ENCODE data around the gene SHB.

Gene SHB

DNA sequence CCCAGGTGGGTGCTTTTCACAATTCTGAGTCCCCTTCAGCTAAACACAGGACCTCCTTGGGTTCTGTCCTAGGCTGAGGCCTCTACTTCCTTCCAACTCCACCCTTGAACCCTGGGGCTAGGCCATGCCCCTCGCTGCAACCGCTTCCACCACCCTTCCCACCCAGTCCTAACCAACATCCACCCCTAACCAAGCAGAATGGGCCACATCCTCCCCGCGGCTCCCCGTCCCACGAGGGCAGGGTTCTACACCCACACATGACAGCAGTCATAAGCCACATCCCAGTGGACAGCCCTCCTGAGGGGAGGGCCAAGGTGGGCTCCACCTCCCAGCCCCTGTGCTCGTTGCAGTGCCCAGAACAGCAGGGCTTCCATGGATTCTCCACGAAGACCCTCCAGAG lies 65.8 kb downstream of the SHB start:
- in situ Hi-C loops (cut with HindIII; ENCODE audit: low pct_ligation_motif_present, low pct_unique_long_range_greater_than_20kb, low sequenced_read_pairs) = no loop called here
- no peak for DNase-seq

- in situ Hi-C loops (cut with HindIII; ENCODE audit: low pct_ligation_motif_present, low pct_unique_long_range_greater_than_20kb, low sequenced_read_pairs) = no loop called here
These were observed 67.6 kb downstream of the SHB start for GRCh38 chr9:38001430-38001829.

DNA sequence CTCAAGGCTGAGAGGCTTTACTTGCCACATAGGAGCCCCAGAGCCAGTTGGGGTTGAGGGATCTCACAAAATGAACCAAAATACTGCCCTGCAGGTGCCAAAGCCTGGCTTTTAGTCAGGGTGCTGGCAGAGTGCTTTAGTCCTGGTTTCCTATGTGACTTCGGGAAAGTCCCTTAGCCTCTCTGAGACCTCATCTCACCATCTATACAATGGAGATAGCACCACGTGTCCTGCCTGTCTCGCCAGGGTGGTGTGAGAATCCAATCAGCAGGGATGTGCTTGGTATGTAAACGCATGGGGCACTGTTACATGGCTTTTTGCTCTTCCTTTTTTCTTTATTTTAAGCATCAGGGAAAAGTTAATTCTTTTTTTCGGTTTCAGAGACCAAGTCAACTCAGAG lies 68.3 kb downstream of the SHB start:
- in situ Hi-C loops (cut with HindIII; ENCODE audit: low pct_ligation_motif_present, low pct_unique_long_range_greater_than_20kb, low sequenced_read_pairs) = no loop called here

More at GRCh38 chr9:38001430-38001829, 67.6 kb downstream of the SHB start:
- no peak for DNase-seq

DNA sequence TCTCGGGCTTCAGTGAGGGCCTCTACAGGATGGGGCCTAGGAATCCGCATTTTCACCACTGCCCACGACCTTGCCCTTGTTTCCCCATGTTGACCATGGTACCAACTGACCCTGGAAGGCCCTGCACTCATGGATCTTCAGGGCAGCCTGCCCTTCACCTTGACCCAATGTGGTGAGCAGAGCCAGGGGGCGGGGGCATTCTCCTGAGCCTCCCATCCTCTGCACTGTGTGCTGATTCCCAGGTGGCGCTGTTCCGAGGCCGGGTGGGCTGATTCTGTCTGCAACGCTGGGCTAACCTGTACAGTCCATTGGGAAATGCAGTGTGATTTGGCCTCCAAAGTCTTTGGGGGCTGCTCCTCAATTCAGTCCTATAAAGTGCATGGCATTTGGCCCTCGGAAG lies 68.7 kb downstream of the SHB start:
- no peak for DNase-seq
- in situ Hi-C loops (cut with HindIII; ENCODE audit: low pct_ligation_motif_present, low pct_unique_long_range_greater_than_20kb, low sequenced_read_pairs) = no loop called here

More for the DNA sequence above, 68.3 kb downstream of the SHB start:
- no peak for DNase-seq

GRCh38 chr9:37999588-38000189 lies 69.3 kb downstream of the SHB start:
- peak; percentile 25 for DNase-seq
- in situ Hi-C loops (cut with HindIII; ENCODE audit: low pct_ligation_motif_present, low pct_unique_long_range_greater_than_20kb, low sequenced_read_pairs) = no loop called here

DNA sequence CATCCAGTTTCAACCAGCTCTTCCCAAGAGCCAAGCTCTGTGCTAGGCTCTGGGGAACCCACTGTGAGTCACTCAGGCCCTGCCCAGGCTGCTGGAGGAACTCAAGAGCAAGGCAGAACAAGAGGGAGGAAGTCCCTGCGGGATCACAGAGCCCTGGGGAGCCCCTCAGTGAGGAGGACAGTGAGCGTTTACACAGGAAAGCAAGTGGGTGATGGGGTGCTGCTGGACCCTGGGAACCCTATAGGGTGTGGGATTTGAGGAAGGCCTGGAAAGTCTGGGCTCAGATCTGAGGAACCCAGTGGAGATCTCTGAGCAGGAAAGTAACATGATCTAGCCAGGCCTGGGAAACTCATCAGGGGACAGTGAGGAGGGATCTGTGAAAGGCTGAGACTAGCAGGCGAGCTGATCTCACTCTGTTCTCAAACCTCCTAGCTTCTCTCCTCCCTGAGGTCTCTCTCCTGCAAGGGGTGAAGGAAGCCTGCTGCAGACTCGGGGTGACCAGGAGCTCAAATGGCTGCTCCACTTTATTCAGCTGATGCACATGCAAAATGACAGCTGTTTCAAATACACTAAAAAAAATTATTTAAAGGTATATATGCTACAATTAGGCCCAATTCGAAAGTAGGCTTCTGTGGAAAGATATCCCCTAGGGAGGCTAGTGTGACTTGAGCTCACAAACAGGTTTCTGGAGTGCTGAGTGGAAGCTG lies 70.0 kb downstream of the SHB start:
- DNase-seq = no peak
- in situ Hi-C loops (cut with HindIII; ENCODE audit: low pct_ligation_motif_present, low pct_unique_long_range_greater_than_20kb, low sequenced_read_pairs) = no loop called here

GRCh38 chr9:37997636-37998374 lies 71.2 kb downstream of the SHB start:
- DNase-seq = no peak
- in situ Hi-C loops (cut with HindIII; ENCODE audit: low pct_ligation_motif_present, low pct_unique_long_range_greater_than_20kb, low sequenced_read_pairs) = no loop called here

GRCh38 chr9:37996819-37997217 lies 72.2 kb downstream of the SHB start:
- in situ Hi-C loops (cut with HindIII; ENCODE audit: low pct_ligation_motif_present, low pct_unique_long_range_greater_than_20kb, low sequenced_read_pairs) = no loop called here
- no peak for DNase-seq

DNA sequence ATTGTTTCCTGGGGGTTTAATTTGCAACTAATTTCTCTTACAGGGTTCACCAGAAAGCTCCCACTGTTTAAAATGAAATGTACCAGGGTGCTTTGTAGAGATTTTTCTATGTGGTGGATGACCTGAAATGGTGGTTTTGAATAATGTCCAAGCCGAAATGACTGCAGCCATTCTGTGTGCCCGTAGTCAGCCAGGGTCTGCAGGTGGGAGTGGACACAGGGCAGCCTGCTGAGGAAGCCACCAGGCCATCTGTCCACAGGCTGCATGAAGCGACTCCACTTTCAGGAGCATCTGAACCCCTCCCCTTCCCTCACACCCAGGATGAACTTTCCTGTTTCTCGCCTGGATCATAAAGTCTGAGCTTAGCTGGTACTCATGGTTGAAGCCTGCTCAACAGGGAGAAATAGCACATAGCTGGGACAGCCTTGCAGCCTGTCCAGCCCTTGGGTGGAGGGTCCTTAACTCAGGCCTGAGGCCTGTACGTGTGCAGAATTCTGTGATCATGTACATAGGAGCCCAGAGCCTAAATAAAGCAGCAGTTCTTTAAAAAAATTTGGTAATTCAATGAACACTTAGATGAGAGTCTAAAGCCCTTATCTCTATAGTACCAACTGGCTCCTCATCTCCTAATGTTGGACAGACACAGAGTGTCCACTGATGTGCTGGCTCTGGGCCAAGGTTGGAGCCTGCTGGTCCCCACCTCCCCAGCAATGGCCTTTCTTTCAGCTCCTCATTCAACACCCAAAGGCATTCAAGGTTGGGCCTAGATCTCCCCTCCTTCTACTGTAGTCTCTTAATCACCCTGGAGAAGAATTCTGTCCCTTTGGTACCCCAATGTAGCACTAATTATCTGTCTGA lies 72.8 kb downstream of the SHB start:
- in situ Hi-C loops (cut with HindIII; ENCODE audit: low pct_ligation_motif_present, low pct_unique_long_range_greater_than_20kb, low sequenced_read_pairs) = no loop called here

DNA sequence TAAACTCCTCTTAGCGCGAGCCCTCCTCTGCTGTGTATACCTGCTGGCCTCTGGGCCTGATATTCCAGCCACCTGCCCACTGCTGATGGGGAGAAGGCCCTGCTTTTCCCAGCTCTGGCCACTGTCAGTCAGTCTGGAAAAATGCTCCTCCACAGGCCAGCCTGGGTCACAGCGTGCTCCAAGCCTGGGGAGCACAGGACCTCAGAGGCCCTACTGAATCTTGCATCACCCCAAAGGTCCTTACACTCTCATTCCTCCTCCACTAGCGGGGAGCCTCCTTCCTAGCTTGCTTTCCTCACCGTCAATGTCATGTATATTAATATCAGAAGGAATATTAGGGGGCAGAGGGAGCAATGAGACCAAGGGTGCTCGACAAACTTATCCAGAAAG lies 73.7 kb downstream of the SHB start:
- in situ Hi-C loops (cut with HindIII; ENCODE audit: low pct_ligation_motif_present, low pct_unique_long_range_greater_than_20kb, low sequenced_read_pairs) = no loop called here
- DNase-seq = no peak

More for the DNA sequence above, 72.8 kb downstream of the SHB start:
- DNase-seq = no peak

DNA sequence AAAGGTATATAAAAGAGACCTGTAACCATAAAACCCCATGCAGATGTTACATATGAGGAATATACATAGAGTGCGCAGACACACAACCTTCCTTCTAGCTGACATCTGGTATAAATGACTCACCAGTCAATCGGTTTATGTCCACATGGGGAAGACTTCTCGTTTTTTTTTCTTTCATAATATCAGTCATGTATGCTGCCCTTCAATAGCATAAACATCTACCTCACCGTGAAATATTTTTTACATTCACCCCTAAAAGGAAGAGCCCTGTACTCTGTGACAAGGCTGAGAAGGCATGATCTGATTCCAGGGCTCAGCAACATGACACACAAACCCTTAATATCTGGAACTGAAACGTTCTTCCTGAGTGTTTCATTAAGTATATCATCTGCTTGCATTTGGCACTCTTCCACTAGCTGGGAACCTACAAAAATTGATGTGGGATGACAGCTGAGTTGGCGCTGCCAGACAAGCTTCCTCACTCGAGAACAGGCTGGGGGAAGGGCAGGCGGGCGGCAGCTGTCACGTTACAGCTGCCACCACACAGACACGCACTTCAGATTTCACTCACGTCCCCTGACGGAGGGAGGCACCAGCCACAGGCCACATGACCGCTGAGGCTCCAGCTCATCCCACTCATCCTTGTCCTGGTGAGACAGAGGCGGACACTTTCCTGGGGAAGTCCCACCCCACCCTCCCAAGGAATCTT lies 74.2 kb downstream of the SHB start:
- no peak for DNase-seq
- in situ Hi-C loops (cut with HindIII; ENCODE audit: low pct_ligation_motif_present, low pct_unique_long_range_greater_than_20kb, low sequenced_read_pairs) = no loop called here

DNA sequence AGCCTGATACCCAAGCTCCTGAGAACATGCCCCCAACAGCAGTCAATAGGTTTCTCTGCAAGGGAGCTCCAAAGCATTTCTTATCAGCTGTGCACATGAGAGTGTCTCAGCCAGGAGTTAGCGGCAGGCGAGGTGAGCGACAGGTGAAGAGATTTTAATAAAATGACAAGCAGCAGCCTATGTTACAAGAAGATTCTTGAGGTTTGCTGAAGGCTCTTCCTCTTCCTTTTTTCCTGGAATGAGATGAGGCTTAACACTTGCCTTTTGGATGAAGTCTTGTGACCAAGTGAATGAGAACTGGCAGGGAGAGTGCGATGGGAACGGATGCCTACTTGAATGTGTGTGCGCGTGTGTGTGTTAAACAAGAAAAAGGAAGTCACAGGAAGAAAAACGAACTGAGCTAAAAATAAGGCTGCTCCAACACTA lies 76.1 kb downstream of the SHB start:
- no peak for DNase-seq
- in situ Hi-C loops (cut with HindIII; ENCODE audit: low pct_ligation_motif_present, low pct_unique_long_range_greater_than_20kb, low sequenced_read_pairs) = no loop called here

- in situ Hi-C loops (cut with HindIII; ENCODE audit: low pct_ligation_motif_present, low pct_unique_long_range_greater_than_20kb, low sequenced_read_pairs) = no loop called here
- DNase-seq = no peak
These were observed 78.5 kb downstream of the SHB start for GRCh38 chr9:37990404-37991015.

GRCh38 chr9:37989701-37990100 lies 79.3 kb downstream of the SHB start:
- in situ Hi-C loops (cut with HindIII; ENCODE audit: low pct_ligation_motif_present, low pct_unique_long_range_greater_than_20kb, low sequenced_read_pairs) = no loop called here
- no peak for DNase-seq

DNA sequence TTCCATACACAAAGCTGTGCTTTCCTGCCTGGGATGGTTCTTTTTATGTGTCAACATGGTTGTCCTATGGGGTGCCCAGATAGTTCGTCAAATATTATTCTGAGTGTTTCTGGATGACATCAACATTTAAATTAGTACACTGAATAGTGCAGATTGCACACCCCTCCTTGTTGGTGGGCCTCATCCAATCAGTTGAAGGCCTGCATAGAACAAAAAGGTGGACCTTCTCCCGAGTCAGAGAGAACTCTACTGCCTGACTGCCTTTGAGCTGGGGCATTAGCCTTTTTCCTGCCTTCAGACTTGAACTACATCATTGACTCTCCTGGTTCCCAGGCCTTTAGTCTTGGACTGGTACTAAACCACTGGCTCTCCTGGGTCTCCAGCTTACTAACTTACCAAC lies 80.4 kb downstream of the SHB start:
- no peak for DNase-seq
- in situ Hi-C loops (cut with HindIII; ENCODE audit: low pct_ligation_motif_present, low pct_unique_long_range_greater_than_20kb, low sequenced_read_pairs) = no loop called here

DNA sequence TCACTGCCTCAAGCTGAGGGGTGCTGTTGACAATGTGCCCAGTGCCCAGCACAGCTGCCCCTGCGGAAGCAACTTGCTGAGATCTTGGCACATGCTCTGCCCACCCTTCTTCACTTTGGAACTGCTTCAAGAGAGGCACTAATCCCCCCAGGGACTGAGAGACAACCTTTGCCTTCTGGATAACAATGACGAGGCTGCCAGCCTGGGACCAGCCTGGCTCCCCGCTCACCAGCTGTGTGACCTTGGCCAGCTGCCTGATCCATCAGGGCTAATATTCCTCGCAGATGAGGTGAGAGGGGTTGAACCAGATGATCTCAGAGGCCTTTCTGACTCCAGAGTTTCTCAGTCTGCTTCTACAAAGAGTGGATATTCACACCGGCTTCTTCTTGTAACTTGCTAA lies 81.0 kb downstream of the SHB start:
- DNase-seq = no peak
- in situ Hi-C loops (cut with HindIII; ENCODE audit: low pct_ligation_motif_present, low pct_unique_long_range_greater_than_20kb, low sequenced_read_pairs) = no loop called here

GRCh38 chr9:37987467-37987981 lies 81.5 kb downstream of the SHB start:
- DNase-seq = no peak
- in situ Hi-C loops (cut with HindIII; ENCODE audit: low pct_ligation_motif_present, low pct_unique_long_range_greater_than_20kb, low sequenced_read_pairs) = no loop called here

DNA sequence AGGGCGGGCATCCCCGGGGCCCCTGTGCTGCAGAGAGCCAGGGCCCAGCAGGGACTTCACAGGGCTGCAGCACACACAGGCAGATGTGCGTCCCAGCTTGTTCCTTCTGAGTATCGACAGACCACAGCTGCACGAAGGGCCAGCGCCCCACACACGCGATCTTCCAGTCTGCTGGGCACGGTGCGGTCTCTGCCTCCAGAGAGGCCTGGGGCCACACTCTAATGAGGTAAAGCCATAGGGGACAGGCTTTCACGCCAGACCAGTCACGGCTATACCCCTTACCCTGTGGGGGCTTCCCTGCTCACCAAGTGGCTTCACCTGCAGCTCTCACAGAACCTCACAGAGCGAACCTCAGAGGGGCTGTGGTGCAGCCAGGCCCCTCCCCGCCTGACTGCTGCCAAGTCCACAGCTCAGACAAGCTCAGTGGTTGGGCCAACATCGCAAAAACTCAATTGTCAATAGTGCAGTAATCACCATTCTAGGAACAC lies 82.2 kb downstream of the SHB start:
- DNase-seq = no peak
- in situ Hi-C loops (cut with HindIII; ENCODE audit: low pct_ligation_motif_present, low pct_unique_long_range_greater_than_20kb, low sequenced_read_pairs) = no loop called here

Data from ACHN (cell line).